GM18951 (cell line): ENCODE results near the gene SEZ6.

ENCODE experiments used
- POLR2A ChIP-seq: IDR thresholded peaks from 4 replicates; pipeline ENCODE4 v1.6.1; 2011; ENCODE audit warnings: mild to moderate bottlenecking; ENCODE audit not compliant: insufficient read length, insufficient read depth; ENCODE audit errors: extremely low read depth
- in situ Hi-C: fragments of 300-500 bp; cut with MboI; formaldehyde crosslinking; loops from one replicate; pipeline ENCODE4 v1.12.0; 2022; ENCODE audit warnings: low sequenced_read_pairs, mixed read lengths, inconsistent platforms; ENCODE audit not compliant: unreplicated experiment

The SEZ6 gene

DNA sequence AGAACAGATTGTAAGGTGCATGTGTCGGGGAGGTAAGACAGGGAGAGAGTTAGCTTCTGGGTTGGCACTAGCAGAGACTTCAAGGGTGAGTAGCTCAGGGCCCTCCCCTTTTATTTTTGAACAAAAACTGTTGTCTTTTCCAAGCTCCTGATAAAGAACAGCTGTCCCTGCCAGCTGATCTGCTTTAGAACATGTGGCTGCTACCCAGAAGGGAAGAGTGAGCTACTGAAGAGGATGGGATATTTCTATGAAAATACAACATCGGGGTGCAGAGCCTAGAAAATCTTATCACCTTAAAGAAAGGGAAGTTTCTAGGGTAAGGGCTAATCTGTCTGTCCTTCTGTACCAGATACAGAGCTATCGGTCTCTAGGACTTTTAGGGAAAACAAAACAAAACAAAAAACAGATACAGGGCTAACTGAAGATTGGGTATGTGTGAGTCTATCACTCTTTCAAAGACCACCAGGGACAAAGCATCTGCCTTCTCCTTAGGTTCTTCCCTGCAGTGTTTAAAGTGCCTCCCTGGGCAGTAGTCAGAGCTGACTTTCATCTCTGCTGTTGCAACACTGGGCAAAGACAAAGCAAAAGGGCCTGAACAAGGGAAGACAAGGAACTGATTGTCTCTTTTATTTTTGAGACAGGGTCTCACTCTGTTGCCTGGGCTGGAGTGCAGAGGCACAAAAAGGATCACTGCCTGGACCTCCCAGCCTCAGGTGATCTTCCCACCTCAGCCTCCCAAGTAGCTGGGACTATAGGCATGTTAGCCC, 97.9 kb downstream of the SEZ6 start:
- in situ Hi-C loops = no loop called here

GRCh38 chr17:28906706-28907438, 99.0 kb downstream of the SEZ6 start:
- TF ChIP-seq POLR2A = no peak
- in situ Hi-C loops = no loop called here

More for the DNA sequence above, 97.9 kb downstream of the SEZ6 start:
- no peak for TF ChIP-seq POLR2A

- in situ Hi-C loops = no loop called here
- no peak for TF ChIP-seq POLR2A
Observed at GRCh38 chr17:28906276-28906675, 99.6 kb downstream of the SEZ6 start.
